Measurements from ENCODE around the gene SLC6A6. TPM values are rescaled to one million over a fixed set of nuclear protein-coding genes. Genes with fewer than 3 reads are reported as not detected.

SLC6A6 gene
- total RNA-seq, 1 donor from 2014 or later = 21.1 TPM

GRCh38 chr3:14451844-14452739 is 49.7 kb downstream of the SLC6A6 start:
- no peak for DNase-seq (ENCODE audit: extremely low read depth, low read depth, low spot score)

DNA sequence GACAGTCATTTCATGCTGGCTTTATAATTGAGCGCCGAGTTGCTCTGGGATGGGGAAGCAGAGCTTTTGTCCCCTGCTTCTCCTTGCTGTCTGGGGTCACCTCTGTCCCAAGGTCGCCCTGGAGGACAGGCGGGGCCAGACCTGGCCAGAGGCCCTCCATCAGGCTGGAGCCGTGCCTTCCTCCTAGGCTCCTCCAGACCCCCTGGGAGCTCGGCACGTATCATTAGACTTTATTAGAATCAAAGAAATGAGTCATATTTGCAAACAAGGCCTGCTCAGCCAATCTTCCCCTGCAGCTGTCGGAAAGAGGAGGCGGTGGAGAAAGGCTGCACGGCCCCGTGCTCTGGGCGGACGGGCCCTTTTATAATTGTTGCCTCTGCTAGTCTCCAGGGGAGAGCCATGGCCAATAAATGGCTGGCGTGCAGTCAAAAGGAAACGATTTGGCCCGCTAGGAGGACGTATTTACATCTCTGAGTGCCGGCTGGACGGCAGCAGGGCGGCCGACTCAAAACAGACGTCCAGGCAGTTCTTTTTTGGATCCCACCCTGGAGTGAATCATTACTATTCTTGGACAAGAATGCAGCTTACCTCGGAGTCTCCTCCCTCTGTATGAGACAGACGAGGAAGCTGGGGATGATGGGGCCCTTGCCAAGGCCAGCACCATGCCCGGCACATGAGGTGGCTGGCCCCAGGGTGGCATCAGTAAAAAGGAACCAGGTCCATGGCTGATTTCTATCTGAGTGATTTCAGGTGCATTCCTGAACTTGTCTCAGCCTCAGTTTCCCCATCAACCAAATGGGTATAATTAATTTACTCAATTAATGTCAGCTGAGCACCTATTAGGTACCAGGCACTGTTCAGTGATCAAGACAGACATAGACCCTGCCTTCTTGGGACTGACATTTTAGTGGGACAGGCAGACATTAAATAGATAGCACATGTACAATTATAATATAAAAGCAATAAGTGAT is 50.6 kb downstream of the SLC6A6 start:
- peak; percentile 85 for DNase-seq (ENCODE audit: extremely low read depth, low read depth, low spot score)

DNA sequence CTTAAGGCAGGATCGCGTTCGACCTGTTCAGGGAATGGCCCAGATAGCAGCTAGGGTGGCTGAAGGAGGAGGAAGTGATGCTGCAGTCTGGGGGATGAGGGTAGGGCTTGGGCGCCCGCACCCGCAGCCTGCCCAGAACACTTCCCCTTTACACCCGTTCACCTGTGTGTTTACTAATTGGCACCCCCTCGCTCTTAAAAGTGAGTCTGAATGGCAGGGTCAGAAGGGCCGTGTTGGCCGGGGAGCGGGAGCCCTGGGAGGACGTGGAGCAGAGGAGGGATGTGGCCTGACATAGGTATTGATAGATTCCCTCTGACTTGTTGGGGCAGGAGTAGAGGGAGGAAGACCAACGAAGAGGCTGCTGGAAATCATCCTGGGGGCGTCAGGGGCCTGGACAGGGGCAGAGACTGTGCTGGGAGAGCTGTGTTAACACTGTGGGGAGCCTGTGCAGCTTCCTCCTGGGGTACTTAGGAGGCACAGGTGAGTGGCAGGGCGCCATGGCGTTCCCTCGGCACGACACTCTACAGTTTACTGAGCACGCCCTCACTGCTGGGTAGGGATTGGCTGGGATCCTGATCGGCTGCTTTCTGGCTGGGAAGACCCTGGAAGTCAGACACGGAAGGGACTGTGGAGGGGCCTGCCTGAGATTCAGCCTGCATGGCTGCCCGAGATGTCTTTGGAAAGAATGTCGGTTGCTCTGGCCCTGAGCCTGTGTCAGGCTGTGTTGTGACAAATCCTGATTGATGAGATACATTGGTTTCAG is 51.7 kb downstream of the SLC6A6 start:
- DNase-seq (ENCODE audit: extremely low read depth, low read depth, low spot score) = no peak

GRCh38 chr3:14454639-14455310 is 52.4 kb downstream of the SLC6A6 start:
- DNase-seq (ENCODE audit: extremely low read depth, low read depth, low spot score) = no peak

DNA sequence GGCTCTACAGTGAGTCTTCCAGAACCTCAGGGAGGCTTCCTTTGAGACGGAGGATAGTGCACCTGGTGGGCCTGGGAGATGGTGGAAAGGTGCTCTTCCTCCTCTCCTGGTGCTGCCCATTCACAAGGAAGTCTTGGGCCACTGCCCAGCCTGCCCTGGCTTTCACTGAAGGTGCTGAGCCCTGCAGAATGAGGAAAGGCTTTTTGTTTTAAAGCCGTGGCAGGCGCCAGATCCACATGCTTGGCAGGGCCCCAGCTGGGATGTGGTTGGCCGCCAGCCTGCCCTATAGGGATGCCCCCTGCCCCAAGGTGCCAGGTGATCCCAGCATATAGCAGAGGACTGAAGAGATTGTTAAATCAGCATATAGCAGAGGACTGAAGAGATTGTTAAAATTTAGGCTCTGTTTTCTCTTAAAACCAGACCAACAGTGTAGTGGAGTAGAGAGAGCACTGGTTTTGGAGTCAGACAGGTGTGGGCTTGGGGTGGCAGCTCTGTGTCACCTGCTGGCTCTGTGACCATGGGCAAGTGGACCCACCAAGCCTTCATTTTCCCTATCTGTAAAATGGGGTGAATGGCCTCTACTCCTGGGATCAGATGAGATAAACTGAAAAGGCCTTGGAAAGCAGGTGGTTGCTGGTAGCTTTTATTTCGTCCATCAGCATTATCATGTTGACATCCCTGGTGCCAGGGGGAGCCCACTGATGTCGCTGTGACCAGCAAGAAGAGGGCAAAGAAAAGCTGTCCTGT is 53.3 kb downstream of the SLC6A6 start:
- DNase-seq (ENCODE audit: extremely low read depth, low read depth, low spot score) = no peak

DNA sequence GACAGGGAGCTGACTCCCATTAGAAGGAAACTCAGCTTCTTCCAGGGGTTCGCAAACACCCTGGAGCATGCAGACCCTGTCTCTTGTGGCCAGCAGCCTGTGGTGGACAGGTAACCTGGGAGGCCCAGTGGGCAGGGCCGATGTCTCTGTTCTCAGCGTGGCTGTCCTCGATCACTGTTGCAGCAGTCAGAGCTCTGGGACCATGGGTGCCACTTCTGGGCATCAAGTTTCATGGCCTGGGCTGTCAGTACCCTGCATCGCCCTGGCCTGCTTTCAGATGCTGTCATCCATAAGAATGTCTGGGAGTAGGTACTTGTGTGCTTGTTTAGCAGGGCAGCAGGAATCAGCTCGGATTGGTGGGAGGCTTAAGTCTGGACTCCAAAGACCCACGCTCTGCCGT is 54.4 kb downstream of the SLC6A6 start:
- DNase-seq (ENCODE audit: extremely low read depth, low read depth, low spot score) = no peak

DNA sequence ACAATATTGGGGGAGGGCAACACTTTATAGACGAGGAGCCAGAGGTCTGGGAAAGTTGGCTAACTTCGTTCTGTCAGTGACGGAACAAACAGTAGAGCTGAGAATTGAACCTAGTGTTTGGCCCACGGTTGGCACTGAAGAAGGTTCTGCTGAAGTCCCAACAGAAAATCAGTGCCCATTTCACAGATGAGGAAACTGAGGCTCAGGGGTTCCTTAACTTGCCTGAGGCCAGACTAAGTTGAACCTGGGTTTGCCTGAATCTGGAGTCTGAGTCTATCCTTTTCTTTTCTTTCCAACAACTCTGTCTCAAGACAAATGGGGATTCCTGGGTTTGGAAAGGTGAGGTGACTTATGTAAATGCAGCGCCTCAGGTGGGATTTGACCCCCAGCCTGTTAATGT is 55.1 kb downstream of the SLC6A6 start:
- DNase-seq (ENCODE audit: extremely low read depth, low read depth, low spot score) = no peak

- no peak for DNase-seq (ENCODE audit: extremely low read depth, low read depth, low spot score)
These were observed 55.6 kb downstream of the SLC6A6 start for GRCh38 chr3:14457999-14458398.

DNA sequence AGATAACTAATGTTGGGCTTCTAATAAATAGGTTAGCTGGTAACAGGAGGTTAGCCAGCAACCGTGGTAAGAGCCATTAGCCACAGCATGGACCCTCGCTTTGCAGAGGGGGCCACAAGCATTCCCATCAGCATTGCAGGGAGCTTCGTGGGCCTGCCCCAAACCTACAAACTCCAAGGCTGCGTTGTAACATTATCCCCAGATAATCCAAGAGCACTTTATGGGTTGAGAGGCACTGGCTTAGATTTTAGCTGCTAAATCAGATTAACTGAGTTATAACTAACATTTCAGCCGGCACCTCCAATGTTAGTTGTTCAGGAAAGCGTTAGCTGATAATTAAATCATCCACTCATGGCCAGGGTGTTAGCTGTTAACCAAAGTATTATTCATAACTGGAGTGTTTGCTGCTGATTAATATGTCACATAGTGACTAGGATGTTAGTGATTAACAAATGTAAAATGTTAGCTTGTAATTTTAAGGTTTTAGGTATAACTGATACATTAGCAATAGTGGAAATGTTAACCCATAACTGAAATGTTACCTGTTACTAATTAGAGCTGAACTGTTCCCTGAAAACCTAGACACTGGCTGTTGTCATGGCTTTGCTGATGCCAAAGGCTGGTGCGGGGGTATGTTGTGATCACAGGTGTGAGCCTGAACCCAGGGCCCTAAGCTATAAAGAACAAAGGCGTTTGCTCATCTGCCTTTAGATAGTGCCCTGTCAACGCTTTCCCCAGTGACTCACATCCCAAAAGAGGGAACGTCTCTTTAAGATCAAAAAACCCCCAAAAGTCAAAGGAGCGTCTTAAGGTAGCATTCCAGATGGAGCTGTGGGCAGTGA is 56.2 kb downstream of the SLC6A6 start:
- DNase-seq (ENCODE audit: extremely low read depth, low read depth, low spot score) = no peak

- no peak for DNase-seq (ENCODE audit: extremely low read depth, low read depth, low spot score)
These were observed 57.0 kb downstream of the SLC6A6 start for GRCh38 chr3:14459384-14459783.

DNA sequence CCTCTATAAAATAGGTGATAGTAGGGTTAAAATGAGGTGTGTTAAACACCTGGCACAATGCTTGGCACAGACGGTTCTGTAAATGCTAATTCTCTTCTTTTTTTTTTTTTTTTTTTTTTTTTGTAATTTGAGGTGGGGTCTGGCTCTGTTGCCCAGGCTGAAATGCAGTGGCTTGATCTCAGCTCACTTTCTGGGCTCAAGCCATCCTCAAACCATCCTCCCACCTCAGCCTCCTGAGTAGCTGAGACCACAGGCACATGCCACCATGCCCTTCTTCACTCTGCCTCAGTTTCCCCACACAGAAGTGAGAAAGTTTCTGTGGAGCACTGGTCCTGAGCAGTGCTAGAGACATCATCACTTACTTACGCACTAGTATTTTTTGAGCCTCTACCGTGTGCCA is 57.4 kb downstream of the SLC6A6 start:
- DNase-seq (ENCODE audit: extremely low read depth, low read depth, low spot score) = no peak

DNA sequence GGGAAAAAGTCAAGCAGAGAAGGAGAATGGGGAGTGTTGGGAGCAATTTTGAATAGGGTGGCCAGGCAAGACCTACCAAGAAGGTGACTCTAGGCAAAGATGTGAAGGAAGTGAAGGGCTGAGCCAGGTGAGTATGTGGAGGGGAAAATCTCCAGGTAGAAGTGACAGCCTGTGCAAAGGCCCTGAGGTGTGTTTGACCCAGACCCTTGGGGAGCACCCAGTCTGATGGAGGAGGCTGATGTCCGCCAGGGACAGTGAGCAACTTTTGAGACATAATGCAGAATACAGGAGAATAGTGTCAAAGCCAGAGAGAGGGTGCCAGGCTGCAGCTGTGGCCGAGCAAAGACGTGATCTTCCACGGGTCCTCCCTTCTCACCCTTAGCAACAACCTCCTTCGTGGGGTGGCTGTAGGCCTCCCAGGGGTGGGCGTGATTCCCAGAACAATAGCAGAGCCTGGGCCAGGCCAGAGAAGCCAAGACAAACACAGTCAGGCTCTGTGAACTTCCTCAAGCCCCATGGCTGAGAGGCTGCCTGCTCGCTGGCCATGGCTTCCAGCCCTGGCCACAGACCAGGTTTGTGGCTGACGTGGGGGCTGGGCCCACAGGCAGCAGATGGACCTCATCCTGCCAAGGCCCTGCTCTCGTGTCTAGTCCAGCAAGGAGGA is 58.1 kb downstream of the SLC6A6 start:
- peak; percentile 60 for DNase-seq (ENCODE audit: extremely low read depth, low read depth, low spot score)

DNA sequence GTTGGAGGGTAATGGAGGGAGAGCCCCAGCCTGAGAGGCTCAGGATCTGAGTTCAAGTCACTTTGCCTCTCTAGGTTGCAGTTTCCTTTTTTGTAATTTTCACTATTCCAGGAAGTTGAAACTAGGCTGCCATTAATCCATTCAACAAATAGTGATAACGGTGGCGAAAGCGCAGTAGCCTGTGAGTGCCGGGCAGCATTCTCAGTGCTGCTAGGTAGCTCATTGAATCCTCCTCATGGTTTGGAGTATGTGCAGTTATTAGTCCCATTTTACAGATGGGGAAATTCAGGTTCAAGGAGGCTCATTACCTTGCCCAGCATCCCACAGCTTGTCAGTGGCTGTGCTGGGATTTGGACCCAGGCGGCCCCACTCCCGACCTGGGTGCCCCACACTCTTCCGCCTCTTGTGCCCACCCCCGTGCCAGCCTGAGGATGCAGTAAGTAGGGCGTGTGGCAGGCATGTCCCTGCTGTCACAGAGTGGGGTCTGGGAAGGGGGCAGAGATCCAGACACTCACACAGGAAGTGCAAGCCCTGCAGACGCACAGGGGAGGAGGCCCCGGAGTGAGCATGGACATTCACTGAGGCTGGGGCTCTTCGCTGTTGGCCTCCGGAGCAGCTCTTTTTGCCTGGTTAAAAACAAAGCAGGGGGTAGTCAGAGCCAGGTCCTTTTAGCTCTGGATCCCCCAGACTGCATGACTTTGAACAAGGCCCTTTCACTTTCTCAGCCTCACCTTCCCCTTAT is 58.8 kb downstream of the SLC6A6 start:
- no peak for DNase-seq (ENCODE audit: extremely low read depth, low read depth, low spot score)

DNA sequence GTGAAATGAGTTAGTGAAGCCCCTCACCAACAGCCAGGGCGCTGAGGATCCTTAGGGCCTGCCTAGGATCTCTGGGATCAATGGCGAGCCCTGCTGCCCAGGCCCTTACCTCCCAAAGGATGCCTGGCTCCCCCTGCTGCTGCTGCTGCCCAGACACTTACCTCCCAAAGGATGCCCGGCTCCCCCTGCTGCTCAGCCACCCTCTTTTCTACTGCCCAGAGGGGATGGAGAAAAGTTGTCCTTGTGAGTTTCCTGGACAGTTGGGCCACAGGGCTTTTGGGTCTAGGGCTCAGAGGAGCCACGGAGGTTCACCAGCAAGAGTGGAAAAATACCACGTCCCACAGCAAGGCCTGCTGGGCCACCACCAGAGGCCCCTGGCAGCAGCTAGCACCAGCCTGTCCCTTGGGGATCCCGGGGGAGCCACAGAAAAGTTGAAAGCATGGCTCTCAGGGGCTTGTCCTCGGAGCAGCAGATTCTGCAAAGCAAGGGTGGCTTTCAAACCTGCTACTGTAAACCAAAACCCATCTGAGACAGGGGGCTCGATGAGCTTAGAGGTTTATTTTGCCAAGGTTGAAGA is 59.4 kb downstream of the SLC6A6 start:
- no peak for DNase-seq (ENCODE audit: extremely low read depth, low read depth, low spot score)

DNA sequence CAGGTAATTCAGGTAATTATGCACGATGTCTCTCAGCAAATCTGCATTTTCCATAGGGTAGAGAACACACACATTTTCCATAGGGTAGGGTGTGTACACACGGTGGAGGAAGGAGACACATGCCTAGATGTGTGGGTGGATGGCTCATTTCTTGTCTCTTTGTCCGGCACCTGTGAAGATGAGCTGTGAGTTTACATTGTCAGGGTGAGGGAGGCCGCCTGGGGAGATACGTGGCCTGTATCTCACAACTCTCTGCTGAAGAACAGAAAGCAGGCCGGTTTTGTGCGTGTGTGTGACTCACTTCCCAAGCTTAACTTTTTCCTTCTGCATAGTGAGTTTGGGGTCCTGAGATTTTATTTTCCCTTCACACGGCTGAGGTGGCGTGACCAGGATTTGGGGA is 60.3 kb downstream of the SLC6A6 start:
- DNase-seq (ENCODE audit: extremely low read depth, low read depth, low spot score) = no peak

DNA sequence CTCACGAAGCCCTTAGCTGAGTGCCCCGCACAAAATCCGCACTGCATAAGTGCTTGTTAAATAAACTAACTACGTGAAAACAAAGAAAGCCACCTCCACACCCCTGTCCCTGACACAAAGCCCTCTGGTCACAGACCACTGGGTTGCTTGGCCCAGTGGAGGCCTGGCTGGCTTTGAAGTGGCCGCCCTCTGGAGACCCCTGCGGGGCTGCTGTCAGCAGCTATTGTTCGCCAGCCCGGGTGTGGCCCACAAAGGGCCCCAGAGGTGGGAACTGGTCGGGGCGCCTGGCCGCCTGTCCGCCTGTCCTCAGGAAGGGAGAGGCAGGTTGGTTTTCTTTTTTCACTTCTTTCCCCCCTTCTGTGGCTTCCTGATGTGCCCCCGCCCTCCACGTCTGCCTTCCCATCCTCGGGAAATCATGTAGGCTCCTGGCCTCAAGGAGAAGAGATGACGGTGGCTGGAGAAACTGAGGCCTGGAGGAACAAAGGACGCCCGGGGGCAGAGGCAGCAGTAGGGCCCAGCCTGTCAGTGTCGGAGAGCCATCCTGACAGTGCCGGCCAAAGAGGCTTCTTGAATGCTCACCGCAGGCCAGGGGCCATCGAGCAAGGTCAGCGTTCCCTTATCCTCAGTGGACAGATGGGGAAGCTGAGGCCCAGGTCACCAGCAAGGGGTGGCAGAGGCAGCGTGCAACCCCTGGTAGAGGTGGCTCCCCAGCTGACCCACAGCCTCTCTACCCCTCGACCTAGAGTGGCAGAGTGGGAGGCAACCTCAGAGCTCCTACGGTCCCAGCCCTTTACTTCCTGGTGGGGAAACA is 61.1 kb downstream of the SLC6A6 start:
- no peak for DNase-seq (ENCODE audit: extremely low read depth, low read depth, low spot score)

All from glomerular endothelial cell (primary cell).